Liver (tissue), 9 donors: Measurements from ENCODE around the gene ATXN1. TPM values are rescaled to one million over a fixed set of nuclear protein-coding genes. Genes with fewer than 3 reads are reported as not detected.

Experiments used
- DNase-seq: peaks from one replicate; pipeline ENCODE4 v3.0.0-alpha.2; 2017; ENCODE audit warnings: low spot score
- H3K27ac ChIP-seq, 2 donors: one replicate each; pipeline ENCODE4 v1.7.0; 2013; ENCODE audit warnings: inconsistent platforms in 2 of 2, low read length in 2 of 2, control low read depth in 1 of 2, low read depth in 1 of 2, mild to moderate bottlenecking in 1 of 2
- H3K27me3 ChIP-seq, 4 donors: one replicate each; pipeline versions ENCODE4 v1.6.1 to v1.7.0; 2013; ENCODE audit warnings: low read length in 3 of 4, inconsistent platforms in 1 of 4, mild to moderate bottlenecking in 1 of 4, moderate library complexity in 1 of 4; ENCODE audit not compliant: control insufficient read depth in 4 of 4, insufficient read depth in 4 of 4
- H3K36me3 ChIP-seq, 4 donors: one replicate each; pipeline versions ENCODE4 v1.6.1 to v1.7.0; 2013; ENCODE audit warnings: low read length in 3 of 4, mild to moderate bottlenecking in 3 of 4, low read depth in 1 of 4, moderate library complexity in 1 of 4; ENCODE audit not compliant: control insufficient read depth in 4 of 4, insufficient read depth in 3 of 4
- H3K4me1 ChIP-seq, 4 donors: one replicate each; pipeline versions ENCODE4 v1.6.1 to v1.7.0; 2013; ENCODE audit warnings: low read length in 3 of 4, mild to moderate bottlenecking in 3 of 4, moderate library complexity in 1 of 4; ENCODE audit not compliant: control insufficient read depth in 4 of 4, insufficient read depth in 4 of 4
- H3K4me3 ChIP-seq, 3 donors: one replicate each; pipeline versions ENCODE4 v1.6.1 to v1.7.0; 2013; ENCODE audit warnings: low read length in 3 of 3, control low read depth in 1 of 3, low read depth in 1 of 3, mild to moderate bottlenecking in 1 of 3
- H3K9ac ChIP-seq, 2 donors: one replicate each; pipeline ENCODE4 v1.7.0; 2013; ENCODE audit warnings: low read length in 2 of 2, mild to moderate bottlenecking in 2 of 2, moderate library complexity in 2 of 2, control low read depth in 1 of 2, low read depth in 1 of 2
- H3K9me3 ChIP-seq, 4 donors: one replicate each; pipeline versions ENCODE4 v1.6.1 to v1.7.0; 2013; ENCODE audit warnings: low read length in 3 of 4; ENCODE audit not compliant: control insufficient read depth in 4 of 4
- EGR1 ChIP-seq, 2 donors: IDR thresholded peaks; 2 replicates each; pipeline ENCODE4 v1.6.1; 2016 to 2018; ENCODE audit warnings: antibody characterized with exemption in 2 of 2, low read depth in 2 of 2
- FOXA1 ChIP-seq: IDR thresholded peaks from 2 replicates; pipeline ENCODE4 v1.6.1; 2016; ENCODE audit warnings: antibody characterized with exemption
- FOXA2 ChIP-seq: IDR thresholded peaks from 2 replicates; pipeline ENCODE4 v1.6.1; 2016; ENCODE audit warnings: antibody characterized with exemption
- GABPA ChIP-seq, 2 donors: IDR thresholded peaks in 1 of 2; conservative IDR thresholded peaks in 1 of 2; 2 replicates each; pipeline ENCODE4 v1.6.1; 2016; ENCODE audit warnings: antibody characterized with exemption in 2 of 2, mild to moderate bottlenecking in 1 of 2, moderate library complexity in 1 of 2
- HNF4A ChIP-seq, 2 donors: conservative IDR thresholded peaks; 2 replicates each; pipeline ENCODE4 v1.6.1; 2016; ENCODE audit warnings: antibody characterized with exemption in 2 of 2, mild to moderate bottlenecking in 2 of 2
- HNF4G ChIP-seq: IDR thresholded peaks from 2 replicates; pipeline ENCODE4 v1.6.1; 2016; ENCODE audit warnings: antibody characterized with exemption
- JUND ChIP-seq, 2 donors: IDR thresholded peaks; 2 replicates each; pipeline ENCODE4 v1.6.1; 2016; ENCODE audit warnings: antibody characterized with exemption in 2 of 2
- NR2F2 ChIP-seq: IDR thresholded peaks from 2 replicates; pipeline ENCODE4 v1.6.1; 2016; ENCODE audit warnings: antibody characterized with exemption
- RAD21 ChIP-seq, 2 donors: IDR thresholded peaks; 2 replicates each; pipeline ENCODE4 v1.6.1; 2016; ENCODE audit warnings: antibody characterized with exemption in 2 of 2, mild to moderate bottlenecking in 2 of 2
- RXRA ChIP-seq, 2 donors: IDR thresholded peaks; 2 replicates each; pipeline ENCODE4 v1.6.1; 2017 to 2018; ENCODE audit warnings: antibody characterized with exemption in 2 of 2, mild to moderate bottlenecking in 1 of 2
- SP1 ChIP-seq: IDR thresholded peaks from 2 replicates; pipeline ENCODE4 v1.6.1; 2018; ENCODE audit warnings: antibody characterized with exemption, mild to moderate bottlenecking
- TAF1 ChIP-seq: conservative IDR thresholded peaks from 2 replicates; pipeline ENCODE4 v1.6.1; 2016; ENCODE audit warnings: antibody characterized with exemption, mild to moderate bottlenecking
- YY1 ChIP-seq: IDR thresholded peaks from 2 replicates; pipeline ENCODE4 v1.6.1; 2016; ENCODE audit warnings: antibody characterized with exemption, mild to moderate bottlenecking
- WGBS: extraction: QIAGEN DNeasy Blood & Tissue Kit; methylation state at CpG from one replicate; pipeline ENCODE4 v1.1.7; 2013; 5-methylcytosine and 5-hydroxymethylcytosine counted together
- polyA plus RNA-seq, 2 donors: library from polyadenylated mRNA; stranded (reverse) in 1 of 2; unstranded in 1 of 2; fragments of 200-250 nt in 1 of 2; fragments of >200 nt in 1 of 2; fragmentation: Nextera tagmentation in 1 of 2; extraction: Ambion mirVana in 1 of 2; gene quantifications; one replicate each; pipeline versions ENCODE4 v1.2.1 to v1.2.3, GENCODE V29; 2013 to 2015
- total RNA-seq, 2 donors: library from RNA; depleted of rRNA; stranded (reverse); fragments of >200 nt; gene quantifications; one replicate each; pipeline ENCODE4 v1.2.3, GENCODE V29; 2014
- TF ChIP-seq, protein P1 (sequence below): IDR thresholded peaks from 2 replicates; pipeline ENCODE4 v1.6.1; 2016; ENCODE audit warnings: antibody characterized with exemption, mild to moderate bottlenecking
- TF ChIP-seq, protein P2 (sequence below): IDR thresholded peaks from 2 replicates; pipeline ENCODE4 v1.6.1; 2016; ENCODE audit warnings: antibody characterized with exemption
- TF ChIP-seq, protein P3 (sequence below): fragments of 150-350 bp; IDR thresholded peaks from 2 replicates; pipeline ENCODE4 v1.5.1; 2017; ENCODE audit warnings: improper control_type of control experiment, low read depth, low read length; ENCODE audit not compliant: missing input control
- TF ChIP-seq, protein P4 (sequence below): IDR thresholded peaks from 2 replicates; pipeline ENCODE4 v1.6.1; 2016; ENCODE audit warnings: antibody characterized with exemption
- TF ChIP-seq, protein P5 (sequence below): IDR thresholded peaks from 2 replicates; pipeline ENCODE4 v1.6.1; 2016; ENCODE audit warnings: antibody characterized with exemption
- donor health status: healthy.
- donor health status: healthy.
- donor health status: healthy.
- donor health status: healthy.
- donor health status: healthy.

Gene ATXN1
- total and polyA plus RNA-seq, 4 donors = 4.3 to 29.7 (median 8.2) TPM

DNA sequence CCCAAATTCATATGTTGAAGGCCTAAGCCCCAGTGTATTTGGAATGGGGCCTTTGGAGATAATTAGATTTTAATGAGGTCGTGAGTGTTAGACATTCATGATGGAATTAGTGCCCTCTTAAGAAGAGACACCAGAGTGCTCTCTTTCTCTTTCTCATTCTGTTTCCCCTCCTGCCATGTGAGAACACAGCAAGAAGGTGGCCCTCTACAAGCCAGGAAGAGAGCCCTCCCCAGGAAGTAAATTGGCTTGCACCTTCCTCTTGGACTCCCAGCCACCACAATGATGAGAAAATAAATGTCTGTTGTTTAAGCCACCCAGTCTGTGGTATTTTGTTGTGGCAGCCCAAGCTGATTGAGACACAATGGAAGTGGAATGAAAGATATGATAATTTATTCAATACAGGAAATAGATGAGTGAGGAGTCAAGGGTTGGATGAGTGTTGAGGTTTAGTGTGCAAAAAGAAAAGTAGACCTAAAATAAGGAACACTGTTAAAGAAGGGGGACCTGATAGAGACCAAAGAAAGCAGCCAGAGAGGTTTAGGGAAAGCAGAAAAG lies 25.9 kb upstream of the ATXN1 start:
- Histone ChIP-seq H3K9me3 (no peaks in the 10 kb centered on the region), H3K9ac (no peak overlapping the region), H3K4me1 (no peaks in the 10 kb centered on the region), H3K27me3 (no peaks in the 10 kb centered on the region), H3K4me3 (no peak overlapping the region), H3K36me3 (no peaks in the 10 kb centered on the region), H3K27ac (no peak overlapping the region)
- WGBS = 92% methylated on average over 1 of the region's 1 CpG
- DNase-seq = no peak
- no peak for TF ChIP-seq JUND (IDR thresholded peaks at IDR 0.05)
- no peak for TF ChIP-seq GABPA (IDR thresholded peaks at IDR 0.05 in 1 of 2, conservative IDR thresholded peaks at IDR 0.05 in 1 of 2)
- no peak for TF ChIP-seq SP1
- no peak for TF ChIP-seq RXRA (IDR thresholded peaks at IDR 0.05)
- no peak for TF ChIP-seq YY1
- TF ChIP-seq, protein P1, sequence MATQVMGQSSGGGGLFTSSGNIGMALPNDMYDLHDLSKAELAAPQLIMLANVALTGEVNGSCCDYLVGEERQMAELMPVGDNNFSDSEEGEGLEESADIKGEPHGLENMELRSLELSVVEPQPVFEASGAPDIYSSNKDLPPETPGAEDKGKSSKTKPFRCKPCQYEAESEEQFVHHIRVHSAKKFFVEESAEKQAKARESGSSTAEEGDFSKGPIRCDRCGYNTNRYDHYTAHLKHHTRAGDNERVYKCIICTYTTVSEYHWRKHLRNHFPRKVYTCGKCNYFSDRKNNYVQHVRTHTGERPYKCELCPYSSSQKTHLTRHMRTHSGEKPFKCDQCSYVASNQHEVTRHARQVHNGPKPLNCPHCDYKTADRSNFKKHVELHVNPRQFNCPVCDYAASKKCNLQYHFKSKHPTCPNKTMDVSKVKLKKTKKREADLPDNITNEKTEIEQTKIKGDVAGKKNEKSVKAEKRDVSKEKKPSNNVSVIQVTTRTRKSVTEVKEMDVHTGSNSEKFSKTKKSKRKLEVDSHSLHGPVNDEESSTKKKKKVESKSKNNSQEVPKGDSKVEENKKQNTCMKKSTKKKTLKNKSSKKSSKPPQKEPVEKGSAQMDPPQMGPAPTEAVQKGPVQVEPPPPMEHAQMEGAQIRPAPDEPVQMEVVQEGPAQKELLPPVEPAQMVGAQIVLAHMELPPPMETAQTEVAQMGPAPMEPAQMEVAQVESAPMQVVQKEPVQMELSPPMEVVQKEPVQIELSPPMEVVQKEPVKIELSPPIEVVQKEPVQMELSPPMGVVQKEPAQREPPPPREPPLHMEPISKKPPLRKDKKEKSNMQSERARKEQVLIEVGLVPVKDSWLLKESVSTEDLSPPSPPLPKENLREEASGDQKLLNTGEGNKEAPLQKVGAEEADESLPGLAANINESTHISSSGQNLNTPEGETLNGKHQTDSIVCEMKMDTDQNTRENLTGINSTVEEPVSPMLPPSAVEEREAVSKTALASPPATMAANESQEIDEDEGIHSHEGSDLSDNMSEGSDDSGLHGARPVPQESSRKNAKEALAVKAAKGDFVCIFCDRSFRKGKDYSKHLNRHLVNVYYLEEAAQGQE = no peak
- no peak for TF ChIP-seq RAD21 (IDR thresholded peaks at IDR 0.05)
- TF ChIP-seq, protein P2, sequence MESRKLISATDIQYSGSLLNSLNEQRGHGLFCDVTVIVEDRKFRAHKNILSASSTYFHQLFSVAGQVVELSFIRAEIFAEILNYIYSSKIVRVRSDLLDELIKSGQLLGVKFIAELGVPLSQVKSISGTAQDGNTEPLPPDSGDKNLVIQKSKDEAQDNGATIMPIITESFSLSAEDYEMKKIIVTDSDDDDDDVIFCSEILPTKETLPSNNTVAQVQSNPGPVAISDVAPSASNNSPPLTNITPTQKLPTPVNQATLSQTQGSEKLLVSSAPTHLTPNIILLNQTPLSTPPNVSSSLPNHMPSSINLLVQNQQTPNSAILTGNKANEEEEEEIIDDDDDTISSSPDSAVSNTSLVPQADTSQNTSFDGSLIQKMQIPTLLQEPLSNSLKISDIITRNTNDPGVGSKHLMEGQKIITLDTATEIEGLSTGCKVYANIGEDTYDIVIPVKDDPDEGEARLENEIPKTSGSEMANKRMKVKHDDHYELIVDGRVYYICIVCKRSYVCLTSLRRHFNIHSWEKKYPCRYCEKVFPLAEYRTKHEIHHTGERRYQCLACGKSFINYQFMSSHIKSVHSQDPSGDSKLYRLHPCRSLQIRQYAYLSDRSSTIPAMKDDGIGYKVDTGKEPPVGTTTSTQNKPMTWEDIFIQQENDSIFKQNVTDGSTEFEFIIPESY = no peak
- no peak for TF ChIP-seq FOXA2
- TF ChIP-seq, protein P3, sequence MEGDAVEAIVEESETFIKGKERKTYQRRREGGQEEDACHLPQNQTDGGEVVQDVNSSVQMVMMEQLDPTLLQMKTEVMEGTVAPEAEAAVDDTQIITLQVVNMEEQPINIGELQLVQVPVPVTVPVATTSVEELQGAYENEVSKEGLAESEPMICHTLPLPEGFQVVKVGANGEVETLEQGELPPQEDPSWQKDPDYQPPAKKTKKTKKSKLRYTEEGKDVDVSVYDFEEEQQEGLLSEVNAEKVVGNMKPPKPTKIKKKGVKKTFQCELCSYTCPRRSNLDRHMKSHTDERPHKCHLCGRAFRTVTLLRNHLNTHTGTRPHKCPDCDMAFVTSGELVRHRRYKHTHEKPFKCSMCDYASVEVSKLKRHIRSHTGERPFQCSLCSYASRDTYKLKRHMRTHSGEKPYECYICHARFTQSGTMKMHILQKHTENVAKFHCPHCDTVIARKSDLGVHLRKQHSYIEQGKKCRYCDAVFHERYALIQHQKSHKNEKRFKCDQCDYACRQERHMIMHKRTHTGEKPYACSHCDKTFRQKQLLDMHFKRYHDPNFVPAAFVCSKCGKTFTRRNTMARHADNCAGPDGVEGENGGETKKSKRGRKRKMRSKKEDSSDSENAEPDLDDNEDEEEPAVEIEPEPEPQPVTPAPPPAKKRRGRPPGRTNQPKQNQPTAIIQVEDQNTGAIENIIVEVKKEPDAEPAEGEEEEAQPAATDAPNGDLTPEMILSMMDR = no peak
- TF ChIP-seq NR2F2 = no peak
- TF ChIP-seq FOXA1 = no peak
- no peak for TF ChIP-seq HNF4A (conservative IDR thresholded peaks at IDR 0.05)
- TF ChIP-seq TAF1 = no peak
- TF ChIP-seq HNF4G = no peak
- TF ChIP-seq EGR1 (IDR thresholded peaks at IDR 0.05; ENCODE audit: low read depth in 2 of 2) = no peak
- TF ChIP-seq, protein P4, sequence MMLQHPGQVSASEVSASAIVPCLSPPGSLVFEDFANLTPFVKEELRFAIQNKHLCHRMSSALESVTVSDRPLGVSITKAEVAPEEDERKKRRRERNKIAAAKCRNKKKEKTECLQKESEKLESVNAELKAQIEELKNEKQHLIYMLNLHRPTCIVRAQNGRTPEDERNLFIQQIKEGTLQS = no peak
- TF ChIP-seq, protein P5, sequence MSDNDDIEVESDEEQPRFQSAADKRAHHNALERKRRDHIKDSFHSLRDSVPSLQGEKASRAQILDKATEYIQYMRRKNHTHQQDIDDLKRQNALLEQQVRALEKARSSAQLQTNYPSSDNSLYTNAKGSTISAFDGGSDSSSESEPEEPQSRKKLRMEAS = no peak
